Measurements from ENCODE around the gene HOXB2.

Gene HOXB2

DNA sequence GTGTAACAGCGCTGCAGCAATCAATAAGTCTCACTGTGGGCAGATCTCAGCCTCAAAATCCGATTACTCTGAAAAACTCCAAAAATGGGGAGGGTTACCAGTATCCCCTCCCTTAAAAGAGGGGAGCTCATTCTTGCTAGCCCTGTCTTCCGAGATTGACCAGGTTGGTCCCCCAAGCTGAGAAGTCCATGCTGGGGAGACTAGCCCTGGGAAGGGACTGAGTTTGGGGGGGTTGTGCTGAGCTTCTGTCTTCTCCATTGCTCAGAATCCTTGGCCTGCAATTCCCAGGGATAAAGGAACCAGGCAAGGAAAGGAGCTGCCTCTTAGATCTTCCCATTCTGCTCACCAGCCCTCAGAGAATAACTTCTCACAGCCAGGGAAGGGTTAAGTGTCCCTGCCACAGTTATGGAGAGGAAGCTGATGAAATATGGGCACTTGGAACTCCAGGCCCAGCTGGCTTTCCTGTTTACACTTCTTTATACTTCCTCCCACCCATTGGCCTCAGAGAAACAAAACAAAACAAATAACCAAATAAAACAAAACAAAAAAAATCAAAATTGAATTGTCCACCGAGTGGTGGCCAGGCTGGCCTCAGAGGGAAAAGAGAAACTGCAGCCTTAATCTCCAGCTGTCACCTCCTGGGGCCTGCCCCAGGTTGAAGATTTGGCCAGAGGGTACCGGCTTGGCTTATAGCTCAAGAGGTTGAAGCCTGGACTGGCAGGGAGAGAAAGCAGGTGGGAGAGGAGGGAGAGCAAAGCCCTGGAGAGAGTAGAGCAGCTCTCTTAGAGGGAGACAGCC lies 42.6 kb upstream of the HOXB2 start (continued):
- TF ChIP-seq, protein P1, sequence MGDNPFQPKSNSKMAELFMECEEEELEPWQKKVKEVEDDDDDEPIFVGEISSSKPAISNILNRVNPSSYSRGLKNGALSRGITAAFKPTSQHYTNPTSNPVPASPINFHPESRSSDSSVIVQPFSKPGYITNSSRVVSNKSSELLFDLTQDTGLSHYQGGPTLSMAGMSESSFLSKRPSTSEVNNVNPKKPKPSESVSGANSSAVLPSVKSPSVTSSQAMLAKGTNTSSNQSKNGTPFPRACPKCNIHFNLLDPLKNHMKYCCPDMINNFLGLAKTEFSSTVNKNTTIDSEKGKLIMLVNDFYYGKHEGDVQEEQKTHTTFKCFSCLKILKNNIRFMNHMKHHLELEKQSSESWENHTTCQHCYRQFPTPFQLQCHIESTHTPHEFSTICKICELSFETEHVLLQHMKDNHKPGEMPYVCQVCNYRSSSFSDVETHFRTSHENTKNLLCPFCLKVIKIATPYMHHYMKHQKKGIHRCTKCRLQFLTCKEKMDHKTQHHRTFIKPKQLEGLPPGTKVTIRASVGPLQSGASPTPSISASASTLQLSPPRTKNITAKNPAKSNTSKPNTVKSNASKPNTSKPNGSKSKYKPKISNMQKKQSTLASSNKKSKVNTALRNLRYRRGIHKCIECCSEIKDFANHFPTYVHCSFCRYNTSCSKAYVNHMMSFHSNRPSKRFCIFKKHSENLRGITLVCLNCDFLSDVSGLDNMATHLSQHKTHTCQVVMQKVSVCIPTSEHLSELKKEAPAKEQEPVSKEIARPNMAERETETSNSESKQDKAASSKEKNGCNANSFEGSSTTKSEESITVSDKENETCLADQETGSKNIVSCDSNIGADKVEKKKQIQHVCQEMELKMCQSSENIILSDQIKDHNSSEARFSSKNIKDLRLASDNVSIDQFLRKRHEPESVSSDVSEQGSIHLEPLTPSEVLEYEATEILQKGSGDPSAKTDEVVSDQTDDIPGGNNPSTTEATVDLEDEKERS (tag by site-specific recombination; IDR thresholded peaks at IDR 0.05) = no peak
- no peak for TF ChIP-seq ZNF292 (tag by site-specific recombination; IDR thresholded peaks at IDR 0.05; ENCODE audit: borderline replicate concordance, low read depth)
- TF ChIP-seq, protein P2, sequence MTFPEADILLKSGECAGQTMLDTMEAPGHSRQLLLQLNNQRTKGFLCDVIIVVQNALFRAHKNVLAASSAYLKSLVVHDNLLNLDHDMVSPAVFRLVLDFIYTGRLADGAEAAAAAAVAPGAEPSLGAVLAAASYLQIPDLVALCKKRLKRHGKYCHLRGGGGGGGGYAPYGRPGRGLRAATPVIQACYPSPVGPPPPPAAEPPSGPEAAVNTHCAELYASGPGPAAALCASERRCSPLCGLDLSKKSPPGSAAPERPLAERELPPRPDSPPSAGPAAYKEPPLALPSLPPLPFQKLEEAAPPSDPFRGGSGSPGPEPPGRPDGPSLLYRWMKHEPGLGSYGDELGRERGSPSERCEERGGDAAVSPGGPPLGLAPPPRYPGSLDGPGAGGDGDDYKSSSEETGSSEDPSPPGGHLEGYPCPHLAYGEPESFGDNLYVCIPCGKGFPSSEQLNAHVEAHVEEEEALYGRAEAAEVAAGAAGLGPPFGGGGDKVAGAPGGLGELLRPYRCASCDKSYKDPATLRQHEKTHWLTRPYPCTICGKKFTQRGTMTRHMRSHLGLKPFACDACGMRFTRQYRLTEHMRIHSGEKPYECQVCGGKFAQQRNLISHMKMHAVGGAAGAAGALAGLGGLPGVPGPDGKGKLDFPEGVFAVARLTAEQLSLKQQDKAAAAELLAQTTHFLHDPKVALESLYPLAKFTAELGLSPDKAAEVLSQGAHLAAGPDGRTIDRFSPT (tag by site-specific recombination; IDR thresholded peaks at IDR 0.05) = no peak
- no peak for TF ChIP-seq ZNF560 (tag by site-specific recombination; IDR thresholded peaks at IDR 0.05; ENCODE audit: borderline replicate concordance)
- TF ChIP-seq ZNF514 (tag by site-specific recombination; IDR thresholded peaks at IDR 0.05) = no peak
- TF ChIP-seq, protein P3, sequence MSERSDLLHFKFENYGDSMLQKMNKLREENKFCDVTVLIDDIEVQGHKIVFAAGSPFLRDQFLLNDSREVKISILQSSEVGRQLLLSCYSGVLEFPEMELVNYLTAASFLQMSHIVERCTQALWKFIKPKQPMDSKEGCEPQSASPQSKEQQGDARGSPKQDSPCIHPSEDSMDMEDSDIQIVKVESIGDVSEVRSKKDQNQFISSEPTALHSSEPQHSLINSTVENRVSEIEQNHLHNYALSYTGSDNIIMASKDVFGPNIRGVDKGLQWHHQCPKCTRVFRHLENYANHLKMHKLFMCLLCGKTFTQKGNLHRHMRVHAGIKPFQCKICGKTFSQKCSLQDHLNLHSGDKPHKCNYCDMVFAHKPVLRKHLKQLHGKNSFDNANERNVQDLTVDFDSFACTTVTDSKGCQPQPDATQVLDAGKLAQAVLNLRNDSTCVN (tag by site-specific recombination; optimal IDR thresholded peaks at IDR 0.05) = no peak
- TF ChIP-seq, protein P4, sequence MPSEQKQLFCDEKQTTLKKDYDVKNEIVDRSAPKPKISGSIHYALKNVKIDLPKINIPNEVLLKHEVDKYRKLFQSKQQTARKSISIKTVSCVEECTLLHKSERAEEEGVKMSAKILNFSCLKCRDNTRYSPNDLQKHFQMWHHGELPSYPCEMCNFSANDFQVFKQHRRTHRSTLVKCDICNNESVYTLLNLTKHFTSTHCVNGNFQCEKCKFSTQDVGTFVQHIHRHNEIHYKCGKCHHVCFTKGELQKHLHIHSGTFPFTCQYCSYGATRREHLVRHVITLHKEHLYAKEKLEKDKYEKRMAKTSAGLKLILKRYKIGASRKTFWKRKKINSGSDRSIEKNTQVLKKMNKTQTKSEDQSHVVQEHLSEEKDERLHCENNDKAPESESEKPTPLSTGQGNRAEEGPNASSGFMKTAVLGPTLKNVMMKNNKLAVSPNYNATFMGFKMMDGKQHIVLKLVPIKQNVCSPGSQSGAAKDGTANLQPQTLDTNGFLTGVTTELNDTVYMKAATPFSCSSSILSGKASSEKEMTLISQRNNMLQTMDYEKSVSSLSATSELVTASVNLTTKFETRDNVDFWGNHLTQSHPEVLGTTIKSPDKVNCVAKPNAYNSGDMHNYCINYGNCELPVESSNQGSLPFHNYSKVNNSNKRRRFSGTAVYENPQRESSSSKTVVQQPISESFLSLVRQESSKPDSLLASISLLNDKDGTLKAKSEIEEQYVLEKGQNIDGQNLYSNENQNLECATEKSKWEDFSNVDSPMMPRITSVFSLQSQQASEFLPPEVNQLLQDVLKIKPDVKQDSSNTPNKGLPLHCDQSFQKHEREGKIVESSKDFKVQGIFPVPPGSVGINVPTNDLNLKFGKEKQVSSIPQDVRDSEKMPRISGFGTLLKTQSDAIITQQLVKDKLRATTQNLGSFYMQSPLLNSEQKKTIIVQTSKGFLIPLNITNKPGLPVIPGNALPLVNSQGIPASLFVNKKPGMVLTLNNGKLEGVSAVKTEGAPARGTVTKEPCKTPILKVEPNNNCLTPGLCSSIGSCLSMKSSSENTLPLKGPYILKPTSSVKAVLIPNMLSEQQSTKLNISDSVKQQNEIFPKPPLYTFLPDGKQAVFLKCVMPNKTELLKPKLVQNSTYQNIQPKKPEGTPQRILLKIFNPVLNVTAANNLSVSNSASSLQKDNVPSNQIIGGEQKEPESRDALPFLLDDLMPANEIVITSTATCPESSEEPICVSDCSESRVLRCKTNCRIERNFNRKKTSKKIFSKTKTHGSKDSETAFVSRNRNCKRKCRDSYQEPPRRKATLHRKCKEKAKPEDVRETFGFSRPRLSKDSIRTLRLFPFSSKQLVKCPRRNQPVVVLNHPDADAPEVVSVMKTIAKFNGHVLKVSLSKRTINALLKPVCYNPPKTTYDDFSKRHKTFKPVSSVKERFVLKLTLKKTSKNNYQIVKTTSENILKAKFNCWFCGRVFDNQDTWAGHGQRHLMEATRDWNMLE (tag by site-specific recombination; conservative IDR thresholded peaks at IDR 0.05; ENCODE audit: low read depth) = no peak
- no peak for TF ChIP-seq ZNF354C (tag by site-specific recombination; IDR thresholded peaks at IDR 0.05; ENCODE audit: borderline replicate concordance, low read depth)
- no peak for TF ChIP-seq ZNF660 (tag by site-specific recombination; IDR thresholded peaks at IDR 0.05)
- peak; percentile 76; the same call in 1 of the 2 replicates for TF ChIP-seq ZNF610 (tag by site-specific recombination; IDR thresholded peaks at IDR 0.05; ENCODE audit: borderline replicate concordance)
- TF ChIP-seq ZNF19 (tag by site-specific recombination; IDR thresholded peaks at IDR 0.05; ENCODE audit: low read depth) = no peak
- 0 out of 2 replicates have a peak, but pooled peaks have one; percentile 61 for TF ChIP-seq GLIS2 (tag by site-specific recombination; IDR thresholded peaks at IDR 0.05)
- no peak for TF ChIP-seq SP2 (tag by site-specific recombination; IDR thresholded peaks at IDR 0.05)
- no peak for TF ChIP-seq ZNF138 (tag by site-specific recombination; IDR thresholded peaks at IDR 0.05; ENCODE audit: borderline replicate concordance)
- no peak for TF ChIP-seq ZNF404 (tag by site-specific recombination; IDR thresholded peaks at IDR 0.05)
- TF ChIP-seq, protein P5, sequence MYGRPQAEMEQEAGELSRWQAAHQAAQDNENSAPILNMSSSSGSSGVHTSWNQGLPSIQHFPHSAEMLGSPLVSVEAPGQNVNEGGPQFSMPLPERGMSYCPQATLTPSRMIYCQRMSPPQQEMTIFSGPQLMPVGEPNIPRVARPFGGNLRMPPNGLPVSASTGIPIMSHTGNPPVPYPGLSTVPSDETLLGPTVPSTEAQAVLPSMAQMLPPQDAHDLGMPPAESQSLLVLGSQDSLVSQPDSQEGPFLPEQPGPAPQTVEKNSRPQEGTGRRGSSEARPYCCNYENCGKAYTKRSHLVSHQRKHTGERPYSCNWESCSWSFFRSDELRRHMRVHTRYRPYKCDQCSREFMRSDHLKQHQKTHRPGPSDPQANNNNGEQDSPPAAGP (tag by site-specific recombination; IDR thresholded peaks at IDR 0.05) = no peak
- no peak for TF ChIP-seq ZNF324 (tag by site-specific recombination; IDR thresholded peaks at IDR 0.05)
- TF ChIP-seq, protein P6, sequence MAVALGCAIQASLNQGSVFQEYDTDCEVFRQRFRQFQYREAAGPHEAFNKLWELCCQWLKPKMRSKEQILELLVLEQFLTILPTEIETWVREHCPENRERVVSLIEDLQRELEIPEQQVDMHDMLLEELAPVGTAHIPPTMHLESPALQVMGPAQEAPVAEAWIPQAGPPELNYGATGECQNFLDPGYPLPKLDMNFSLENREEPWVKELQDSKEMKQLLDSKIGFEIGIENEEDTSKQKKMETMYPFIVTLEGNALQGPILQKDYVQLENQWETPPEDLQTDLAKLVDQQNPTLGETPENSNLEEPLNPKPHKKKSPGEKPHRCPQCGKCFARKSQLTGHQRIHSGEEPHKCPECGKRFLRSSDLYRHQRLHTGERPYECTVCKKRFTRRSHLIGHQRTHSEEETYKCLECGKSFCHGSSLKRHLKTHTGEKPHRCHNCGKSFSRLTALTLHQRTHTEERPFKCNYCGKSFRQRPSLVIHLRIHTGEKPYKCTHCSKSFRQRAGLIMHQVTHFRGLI (tag by site-specific recombination; IDR thresholded peaks at IDR 0.05) = no peak
- no peak for TF ChIP-seq ZNF785 (tag by site-specific recombination; IDR thresholded peaks at IDR 0.05)
- no peak for TF ChIP-seq ZNF701 (tag by site-specific recombination; IDR thresholded peaks at IDR 0.05)
- no peak for TF ChIP-seq HOXC10 (CRISPR knock-in tag; IDR thresholded peaks at IDR 0.05)
- TF ChIP-seq, protein P7, sequence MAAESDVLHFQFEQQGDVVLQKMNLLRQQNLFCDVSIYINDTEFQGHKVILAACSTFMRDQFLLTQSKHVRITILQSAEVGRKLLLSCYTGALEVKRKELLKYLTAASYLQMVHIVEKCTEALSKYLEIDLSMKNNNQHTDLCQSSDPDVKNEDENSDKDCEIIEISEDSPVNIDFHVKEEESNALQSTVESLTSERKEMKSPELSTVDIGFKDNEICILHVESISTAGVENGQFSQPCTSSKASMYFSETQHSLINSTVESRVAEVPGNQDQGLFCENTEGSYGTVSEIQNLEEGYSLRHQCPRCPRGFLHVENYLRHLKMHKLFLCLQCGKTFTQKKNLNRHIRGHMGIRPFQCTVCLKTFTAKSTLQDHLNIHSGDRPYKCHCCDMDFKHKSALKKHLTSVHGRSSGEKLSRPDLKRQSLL (tag by site-specific recombination; IDR thresholded peaks at IDR 0.05) = 0 out of 2 replicates have a peak, but pooled peaks have one; percentile 74
- peak; percentile 58; the same call in 1 of the 2 replicates for TF ChIP-seq FEZF1 (tag by site-specific recombination; IDR thresholded peaks at IDR 0.05)
